ENCODE results near the gene TMEM8B. TPM values are rescaled to one million over a fixed set of nuclear protein-coding genes. Genes with fewer than 3 reads are reported as not detected.

TMEM8B gene
- total and polyA plus RNA-seq, 2 donors (not counting 1 experiment from before 2014, with no cell fraction given) = 12.2 to 14.5 TPM

- H3K9me3 ChIP-seq (ENCODE audit: control extremely low read depth in 1 of 3, control insufficient read depth in 2 of 3, insufficient read depth in 1 of 3, low read length in 2 of 3) = no peaks in the 10 kb centered on the region
- H3K27ac Mint-ChIP-seq = no peak overlapping the region
- peaks cover 35% of the 10 kb centered on the region for H3K27me3 Mint-ChIP-seq
- H3K9ac ChIP-seq (ENCODE audit: low read length) = no peak overlapping the region
- peaks cover 0 to 10% (median 3%) of the 10 kb centered on the region in 4 experiments for H3K27me3 ChIP-seq (replicated peaks in 1 of 4; ENCODE audit: control extremely low read depth in 1 of 4, control insufficient read depth in 3 of 4, insufficient read depth in 4 of 4, low read length in 3 of 4)
- H3K27ac ChIP-seq (ENCODE audit: low read length in 2 of 2) = no peak overlapping the region
- no peaks in the 10 kb centered on the region for H3K36me3 ChIP-seq (replicated peaks in 1 of 2; ENCODE audit: control extremely low read depth in 1 of 2, control insufficient read depth in 1 of 2, extremely low read depth in 1 of 2, insufficient read depth in 2 of 2, low read length in 1 of 2)
- WGBS (ENCODE audit: insufficient coverage) = 92% methylated on average over 8 of the region's 8 CpGs
- H3K4me3 ChIP-seq (ENCODE audit: control extremely low read depth in 1 of 5, extremely low read depth in 1 of 5, insufficient read depth in 1 of 5, low read depth in 2 of 5, low read length in 4 of 5) = no peak overlapping the region
- no peak for DNase-seq
- H2AFZ ChIP-seq (ENCODE audit: insufficient read depth, low read depth, low read length, poor library complexity, severe bottlenecking) = no peak overlapping the region
- no peak overlapping the region for H3K4me2 ChIP-seq (replicated peaks; ENCODE audit: low read depth, low read length, poor library complexity, severe bottlenecking)
- no peaks in the 10 kb centered on the region for H4K20me1 ChIP-seq (ENCODE audit: control insufficient read depth, insufficient read depth, low read length, poor library complexity, severe bottlenecking)
- peaks cover 4% of the 10 kb centered on the region for H3K4me1 Mint-ChIP-seq
- ATAC-seq (ENCODE audit: low read depth) = no peak
- no peaks in the 10 kb centered on the region for H3K79me2 ChIP-seq (ENCODE audit: control insufficient read depth, insufficient read depth, low read length)
- intact Hi-C loops (cut with micrococcal nuclease) = no loop called here
- H3K9me3 Mint-ChIP-seq (ENCODE audit: insufficient read depth) = no peaks in the 10 kb centered on the region
- CTCF ChIA-PET = interaction anchor here (0.6 to 1.4 kb wide), 2 partner anchors 51 to 115 kb away, joined by 4 read pairs; no protein-coding TSS in a partner anchor
- peaks cover 4% of the 10 kb centered on the region in 2 donors for H3K4me1 ChIP-seq (ENCODE audit: control insufficient read depth in 2 of 2, insufficient read depth in 2 of 2, low read length in 2 of 2)
- no peak for TF ChIP-seq EZH2 (IDR thresholded peaks at IDR 0.05; ENCODE audit: borderline replicate concordance, insufficient read depth, low read depth, low read length, poor library complexity, severe bottlenecking)
- TF ChIP-seq, protein P1, sequence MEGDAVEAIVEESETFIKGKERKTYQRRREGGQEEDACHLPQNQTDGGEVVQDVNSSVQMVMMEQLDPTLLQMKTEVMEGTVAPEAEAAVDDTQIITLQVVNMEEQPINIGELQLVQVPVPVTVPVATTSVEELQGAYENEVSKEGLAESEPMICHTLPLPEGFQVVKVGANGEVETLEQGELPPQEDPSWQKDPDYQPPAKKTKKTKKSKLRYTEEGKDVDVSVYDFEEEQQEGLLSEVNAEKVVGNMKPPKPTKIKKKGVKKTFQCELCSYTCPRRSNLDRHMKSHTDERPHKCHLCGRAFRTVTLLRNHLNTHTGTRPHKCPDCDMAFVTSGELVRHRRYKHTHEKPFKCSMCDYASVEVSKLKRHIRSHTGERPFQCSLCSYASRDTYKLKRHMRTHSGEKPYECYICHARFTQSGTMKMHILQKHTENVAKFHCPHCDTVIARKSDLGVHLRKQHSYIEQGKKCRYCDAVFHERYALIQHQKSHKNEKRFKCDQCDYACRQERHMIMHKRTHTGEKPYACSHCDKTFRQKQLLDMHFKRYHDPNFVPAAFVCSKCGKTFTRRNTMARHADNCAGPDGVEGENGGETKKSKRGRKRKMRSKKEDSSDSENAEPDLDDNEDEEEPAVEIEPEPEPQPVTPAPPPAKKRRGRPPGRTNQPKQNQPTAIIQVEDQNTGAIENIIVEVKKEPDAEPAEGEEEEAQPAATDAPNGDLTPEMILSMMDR (IDR thresholded peaks at IDR 0.05) = no peak
- no peak overlapping the region for H3K4me3 Mint-ChIP-seq
- POLR2A ChIA-PET = no interaction called here
These were observed 76.2 kb downstream of the TMEM8B start for GRCh38 chr9:35905051-35905781.
